GM12892 (cell line): ENCODE measurements around the gene ZDHHC1.

Experiments used
- POLR2A ChIP-seq: IDR thresholded peaks from 2 replicates; pipeline ENCODE4 v1.6.1; 2011; ENCODE audit warnings: low read depth, low read length, control low read depth
- POLR2AphosphoS5 ChIP-seq: IDR thresholded peaks from 2 replicates; pipeline ENCODE4 v1.6.1; 2011; ENCODE audit warnings: low read depth, low read length, control low read depth
- TAF1 ChIP-seq: IDR thresholded peaks from 2 replicates; pipeline ENCODE4 v1.6.1; 2011; ENCODE audit warnings: low read depth, mild to moderate bottlenecking, control low read depth, low read length, borderline replicate concordance

DNA sequence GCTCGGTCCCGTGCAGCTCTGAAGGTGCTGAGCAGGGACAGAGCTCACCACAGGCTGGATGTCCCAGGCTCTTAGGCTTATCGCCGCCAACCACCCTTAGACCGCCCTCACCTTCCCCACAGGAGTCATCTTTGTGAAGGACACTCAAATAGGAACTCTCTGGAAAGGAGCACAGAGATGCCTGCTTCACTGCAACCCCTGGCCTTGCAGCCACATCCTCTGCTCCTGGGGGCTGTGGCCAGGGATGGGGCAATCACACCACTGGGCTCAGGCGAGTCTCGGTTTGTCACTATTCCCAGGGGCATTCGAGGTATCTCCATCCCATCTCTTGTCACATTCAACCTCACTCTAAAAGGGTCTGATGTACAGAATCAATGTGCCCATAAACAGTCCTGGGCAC lies 10.9 kb downstream of the ZDHHC1 start:
- TF ChIP-seq POLR2A (no peak), TAF1 (no peak), POLR2AphosphoS5 (no peak)
